Cardiac fibroblast (primary cell): Measurements from ENCODE around the gene FHOD3.
A peak's percentile ranks its signal among the peaks of the same experiment; 100 is the strongest.

ENCODE experiments used
- DNase-seq, 2 donors: peaks; one replicate each; pipeline versions ENCODE4 v3.0.0 to v3.0.0-alpha.2; 2010; ENCODE audit warnings: low read depth in 2 of 2
- H3K4me3 ChIP-seq, 2 donors: replicated peaks in 1 of 2; 1 replicate in 1 of 2; 2 replicates in 1 of 2; pipeline ENCODE4 v1.5.1; 2011; ENCODE audit warnings: low read depth in 2 of 2, low read length in 2 of 2, mild to moderate bottlenecking in 2 of 2, moderate library complexity in 1 of 2
- TF ChIP-seq, protein P1 (sequence below): IDR thresholded peaks from one replicate; pipeline ENCODE4 v1.5.1; 2011; ENCODE audit warnings: low read depth, mild to moderate bottlenecking, low read length, inconsistent platforms

Gene FHOD3

DNA sequence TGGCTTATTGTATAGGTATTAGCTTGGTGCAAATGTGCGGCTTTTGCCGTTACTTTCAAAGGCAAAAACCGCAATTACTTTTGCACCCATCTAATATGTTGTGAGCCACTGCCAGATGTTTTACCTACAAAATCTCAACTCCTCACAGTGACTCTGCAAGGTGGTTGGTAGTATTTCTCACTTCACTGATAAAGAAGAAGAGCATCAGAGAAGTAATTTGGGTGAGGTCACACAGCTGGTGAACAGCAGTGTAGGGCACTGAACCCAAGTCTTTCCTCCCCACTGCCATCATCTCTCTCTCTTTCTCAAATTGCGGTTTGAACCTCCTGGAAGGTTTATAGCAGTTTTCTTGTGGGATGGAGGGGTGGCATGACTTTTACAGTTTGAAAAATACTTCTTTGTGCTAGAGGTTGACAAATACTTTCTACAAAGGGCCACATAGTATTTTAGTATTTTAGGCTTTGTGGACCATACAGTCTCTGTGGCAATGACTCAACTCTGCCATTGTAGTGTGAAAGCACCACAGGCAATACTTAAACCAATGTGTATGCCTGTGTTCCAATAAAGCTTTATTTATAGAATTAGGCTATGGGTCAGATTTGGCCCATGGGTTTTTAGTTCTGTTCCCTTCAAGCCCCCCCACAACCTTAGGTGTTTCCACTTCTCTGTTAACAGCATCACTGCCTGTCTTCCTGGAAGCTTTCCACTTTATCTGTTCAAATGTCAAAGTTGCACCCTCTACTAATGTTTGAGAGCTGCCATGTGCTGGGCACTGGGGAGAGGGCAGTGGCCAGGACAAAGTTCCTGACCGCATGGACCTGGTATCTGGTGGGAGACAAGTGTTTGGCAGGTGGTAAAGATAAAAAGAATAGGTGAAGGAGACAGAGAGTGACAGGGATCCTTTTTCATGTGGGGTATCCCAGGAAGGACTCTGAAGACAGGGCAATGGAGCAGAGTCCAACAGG, 30.1 kb downstream of the FHOD3 start:
- DNase-seq = no peak
- TF ChIP-seq, protein P1, sequence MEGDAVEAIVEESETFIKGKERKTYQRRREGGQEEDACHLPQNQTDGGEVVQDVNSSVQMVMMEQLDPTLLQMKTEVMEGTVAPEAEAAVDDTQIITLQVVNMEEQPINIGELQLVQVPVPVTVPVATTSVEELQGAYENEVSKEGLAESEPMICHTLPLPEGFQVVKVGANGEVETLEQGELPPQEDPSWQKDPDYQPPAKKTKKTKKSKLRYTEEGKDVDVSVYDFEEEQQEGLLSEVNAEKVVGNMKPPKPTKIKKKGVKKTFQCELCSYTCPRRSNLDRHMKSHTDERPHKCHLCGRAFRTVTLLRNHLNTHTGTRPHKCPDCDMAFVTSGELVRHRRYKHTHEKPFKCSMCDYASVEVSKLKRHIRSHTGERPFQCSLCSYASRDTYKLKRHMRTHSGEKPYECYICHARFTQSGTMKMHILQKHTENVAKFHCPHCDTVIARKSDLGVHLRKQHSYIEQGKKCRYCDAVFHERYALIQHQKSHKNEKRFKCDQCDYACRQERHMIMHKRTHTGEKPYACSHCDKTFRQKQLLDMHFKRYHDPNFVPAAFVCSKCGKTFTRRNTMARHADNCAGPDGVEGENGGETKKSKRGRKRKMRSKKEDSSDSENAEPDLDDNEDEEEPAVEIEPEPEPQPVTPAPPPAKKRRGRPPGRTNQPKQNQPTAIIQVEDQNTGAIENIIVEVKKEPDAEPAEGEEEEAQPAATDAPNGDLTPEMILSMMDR = no peak
- no peak overlapping the region for H3K4me3 ChIP-seq

DNA sequence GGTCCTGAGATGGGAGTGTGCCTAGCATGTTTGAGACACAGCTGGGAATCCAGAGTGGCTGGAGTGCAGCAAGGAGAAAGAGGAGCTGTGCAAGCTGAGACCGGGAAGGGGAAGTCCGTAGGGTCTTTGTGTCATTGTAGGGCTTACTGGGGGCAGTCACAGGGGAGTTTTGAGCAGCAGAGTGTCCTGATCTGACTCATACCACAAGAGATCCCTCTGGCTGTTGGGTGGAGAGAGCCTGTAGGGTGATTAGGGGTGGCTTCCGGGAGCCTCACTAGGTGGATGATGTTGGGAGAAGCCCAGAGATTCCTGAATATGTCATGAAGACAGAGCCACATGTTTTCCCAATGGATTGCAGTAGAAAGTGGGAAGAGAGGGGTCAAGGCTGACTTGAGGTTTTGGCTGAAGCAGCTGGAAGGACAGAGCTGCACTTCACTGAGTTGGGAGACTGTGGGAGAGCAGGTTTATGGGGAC, 30.9 kb downstream of the FHOD3 start:
- TF ChIP-seq, protein P1 = no peak
- no peak for DNase-seq
- H3K4me3 ChIP-seq = no peak overlapping the region

DNA sequence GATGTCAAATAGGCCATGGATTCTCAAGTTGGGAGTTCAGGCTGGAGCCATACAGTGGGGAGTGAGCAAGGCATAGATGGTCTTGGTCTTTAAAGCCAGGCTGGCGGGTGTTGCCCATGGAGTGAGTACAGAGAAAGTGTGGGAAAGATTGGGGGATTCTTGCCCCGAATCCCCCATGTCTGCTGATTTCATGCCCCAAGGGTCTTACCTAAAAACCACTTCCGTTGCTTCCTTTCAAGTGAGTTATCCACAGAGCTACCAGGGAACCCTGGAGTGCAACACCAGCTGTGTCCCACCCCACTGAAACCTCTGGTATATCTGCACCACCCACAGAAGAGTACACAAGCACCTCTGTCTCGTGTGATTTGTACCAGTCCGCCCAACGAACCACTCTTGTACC, 31.4 kb downstream of the FHOD3 start:
- no peak for DNase-seq
- no peak overlapping the region for H3K4me3 ChIP-seq
- TF ChIP-seq, protein P1 = no peak

DNA sequence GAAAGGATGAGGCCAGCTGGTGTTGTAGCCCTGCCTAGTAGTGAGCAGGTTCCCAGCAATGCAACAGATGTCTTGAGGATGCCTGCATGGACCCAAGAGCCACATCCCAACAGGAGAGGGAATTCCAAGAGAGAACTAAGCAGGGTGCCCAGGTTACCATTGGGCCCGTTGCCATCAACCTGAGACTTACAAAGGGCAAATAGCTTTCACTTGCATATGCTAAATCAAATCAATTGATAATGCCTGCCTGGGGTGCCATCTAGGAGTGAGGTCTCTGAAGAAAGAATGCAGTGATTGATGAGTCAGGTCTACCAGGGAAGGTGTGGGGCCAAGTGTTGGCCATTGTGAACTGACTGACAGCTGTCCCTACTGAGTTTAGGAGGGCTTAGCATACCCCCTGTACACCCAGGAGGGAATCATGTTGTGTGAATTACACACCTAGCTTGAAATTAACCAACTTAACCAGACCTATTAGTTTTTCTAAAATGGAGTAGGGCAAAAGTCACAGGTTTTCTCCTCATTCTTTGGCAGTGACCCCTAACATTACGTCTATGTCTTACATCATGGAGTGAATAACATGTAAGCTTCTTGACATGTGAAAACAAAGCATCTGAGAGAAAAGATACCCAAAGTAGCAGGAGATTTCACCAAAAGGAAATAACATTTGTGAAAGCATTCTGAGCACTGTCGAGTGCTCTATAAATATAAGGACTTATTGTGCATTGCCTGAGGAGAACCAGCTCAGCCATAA, 32.3 kb downstream of the FHOD3 start:
- TF ChIP-seq, protein P1 = no peak
- peak in 1 of 2 donors; percentile 38 for DNase-seq
- H3K4me3 ChIP-seq = no peak overlapping the region

DNA sequence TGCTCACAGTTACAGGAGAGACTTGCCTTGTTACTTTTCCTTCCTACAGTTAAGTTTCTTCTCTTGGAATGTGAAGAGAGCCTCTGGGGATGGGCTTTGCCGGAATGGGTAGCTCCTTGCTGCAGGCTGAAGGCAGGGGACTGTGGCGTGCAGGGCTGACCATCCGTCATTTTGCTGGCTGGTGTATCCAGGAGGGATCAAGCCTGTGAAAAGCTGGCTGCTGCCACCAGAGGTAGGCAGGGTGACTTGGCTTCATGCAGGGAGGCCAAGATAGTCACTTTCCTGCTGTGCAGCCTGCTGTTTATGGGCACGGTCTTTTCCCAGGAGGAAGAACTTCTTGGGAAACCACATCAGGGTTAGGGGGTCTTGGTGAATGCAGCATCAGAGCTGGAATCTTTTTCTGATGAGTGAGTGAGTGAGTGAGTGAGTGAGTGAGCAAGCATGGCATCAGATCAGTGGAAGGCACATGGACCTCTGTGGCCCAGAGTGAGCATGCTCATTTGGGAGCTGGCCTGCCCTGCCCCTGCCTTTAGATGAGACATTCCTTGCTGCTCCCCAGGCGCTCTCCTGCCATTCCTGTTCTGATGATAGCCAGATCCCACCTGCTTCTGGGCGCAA, 33.0 kb downstream of the FHOD3 start:
- TF ChIP-seq, protein P1 = no peak
- DNase-seq = no peak
- no peak overlapping the region for H3K4me3 ChIP-seq

DNA sequence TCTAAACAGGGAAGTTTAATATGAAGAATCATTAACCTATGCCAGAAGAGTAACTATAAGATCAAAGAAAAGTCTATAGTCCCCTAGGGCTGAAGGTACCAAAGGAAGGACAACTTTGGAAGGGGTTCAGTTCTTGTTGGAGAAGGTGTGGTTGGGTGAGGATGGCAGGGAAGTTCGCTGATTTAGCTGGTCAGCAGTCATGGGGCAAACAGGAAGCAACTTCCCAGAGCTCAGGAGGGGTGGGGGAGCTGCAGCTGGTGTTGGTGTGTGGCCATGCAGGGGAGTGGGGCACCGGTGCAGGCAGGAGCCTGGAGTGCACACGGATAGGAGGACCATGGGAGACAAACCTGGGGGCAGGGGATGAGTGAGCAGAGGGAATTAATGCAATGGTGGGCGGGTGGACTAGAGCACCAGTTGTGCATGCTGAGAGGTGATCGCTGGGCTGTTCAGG, 34.0 kb downstream of the FHOD3 start:
- DNase-seq = no peak
- TF ChIP-seq, protein P1 = no peak
- H3K4me3 ChIP-seq = no peak overlapping the region
